Fibroblast of upper back skin (primary cell): Measurements from ENCODE around the gene DUOXA2.

ENCODE experiments used
- DNase-seq: peaks from one replicate; pipeline ENCODE4 v3.0.0-alpha.2; 2013

Gene DUOXA2

DNA sequence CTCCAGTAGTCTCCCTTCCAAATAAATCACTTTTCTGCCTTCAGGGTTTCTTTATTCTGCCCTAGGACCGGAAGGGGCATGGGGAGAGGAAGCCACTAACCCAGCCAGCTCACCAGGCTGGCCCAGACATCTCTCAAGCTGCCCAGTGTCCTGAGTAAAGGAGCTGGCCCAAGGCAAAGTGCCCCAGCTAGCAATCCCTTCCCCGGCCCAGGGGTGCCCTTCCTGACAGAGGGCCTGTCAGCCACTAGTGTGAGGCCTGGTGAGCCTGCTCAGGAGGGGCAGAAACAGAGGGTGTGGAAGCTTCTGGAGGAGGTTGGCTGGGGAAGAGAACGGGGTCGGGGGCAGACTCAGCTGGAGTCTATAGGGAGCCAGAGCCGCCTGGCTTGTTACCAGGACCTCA lies 51.4 kb downstream of the DUOXA2 start:
- DNase-seq = no peak

DNA sequence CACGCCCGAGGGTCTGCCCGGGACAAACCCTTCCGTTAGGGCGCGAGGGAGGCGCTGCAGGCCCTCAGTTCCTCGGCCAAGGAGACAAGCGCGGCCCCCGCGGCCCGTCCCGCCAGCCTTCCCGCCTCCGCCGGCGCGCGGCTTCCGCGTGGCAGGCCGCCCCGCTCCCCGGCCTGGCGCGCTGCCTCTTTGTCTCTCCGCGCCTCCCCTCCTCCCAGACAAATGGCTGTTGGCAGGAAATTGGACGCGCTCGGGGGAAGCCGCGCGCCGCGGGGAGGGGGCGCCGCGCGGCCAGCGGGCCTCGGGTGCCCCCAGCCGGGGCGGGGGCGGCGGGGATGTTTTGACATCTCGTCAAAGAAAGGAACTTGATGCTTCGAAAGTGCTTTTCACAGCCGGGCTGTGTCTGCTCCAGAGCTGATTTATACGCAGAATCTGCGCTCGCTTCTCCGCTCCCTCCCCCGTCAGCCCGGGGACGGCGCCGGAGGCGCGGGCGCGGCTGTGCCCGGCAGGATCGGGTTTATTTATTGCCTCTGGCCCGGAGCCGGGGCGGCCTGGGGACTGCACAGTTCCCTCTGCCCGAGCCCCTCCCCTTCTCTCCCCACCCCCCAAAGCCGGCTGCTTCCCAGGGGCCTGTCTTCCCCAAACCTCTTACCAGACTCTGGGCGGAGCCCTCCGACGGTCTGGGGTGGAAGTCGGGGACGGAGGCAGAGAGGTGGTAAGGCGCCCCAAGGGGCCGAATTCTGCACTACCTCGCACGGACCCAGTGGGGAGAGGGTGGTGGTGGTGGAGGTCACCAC lies 52.9 kb downstream of the DUOXA2 start:
- DNase-seq = peak; percentile 87

DNA sequence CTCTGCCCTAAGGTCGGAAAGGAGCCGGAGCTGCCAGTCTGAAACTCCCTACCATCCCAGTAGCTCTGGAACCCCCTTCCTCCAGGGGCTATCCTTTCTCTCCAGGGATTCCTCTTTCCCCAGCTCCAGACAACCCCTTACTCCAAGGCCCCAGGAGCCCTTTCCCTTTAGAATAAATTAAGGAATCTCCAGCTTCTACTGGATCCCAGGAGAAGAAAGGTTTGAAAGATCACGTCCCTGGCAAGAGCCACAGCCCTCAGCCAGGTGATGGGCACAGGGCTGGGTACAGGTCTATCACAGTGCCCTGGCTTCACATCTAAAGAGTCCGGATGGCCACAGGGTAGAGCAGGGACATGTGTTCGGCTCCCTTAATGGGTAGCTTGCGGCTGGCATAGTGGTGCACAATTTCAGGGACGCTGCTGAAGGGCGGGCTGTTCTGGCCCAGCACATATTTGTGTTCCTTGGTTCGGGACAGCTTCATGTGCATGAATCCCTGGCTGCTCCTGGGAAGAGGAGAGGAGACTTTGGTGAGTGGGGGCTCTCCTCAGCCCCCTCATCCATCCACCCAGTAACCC lies 53.6 kb downstream of the DUOXA2 start:
- DNase-seq = no peak
